ENCODE data around the gene FAM221A. TPM values are rescaled to one million over a fixed set of nuclear protein-coding genes. Genes with fewer than 3 reads are reported as not detected.

The FAM221A gene
- total RNA-seq, 3 donors from 2014 or later (not counting 1 experiment from before 2014, with no cell fraction given), result 5.7 to 7.4 (median 6.9) TPM

DNA sequence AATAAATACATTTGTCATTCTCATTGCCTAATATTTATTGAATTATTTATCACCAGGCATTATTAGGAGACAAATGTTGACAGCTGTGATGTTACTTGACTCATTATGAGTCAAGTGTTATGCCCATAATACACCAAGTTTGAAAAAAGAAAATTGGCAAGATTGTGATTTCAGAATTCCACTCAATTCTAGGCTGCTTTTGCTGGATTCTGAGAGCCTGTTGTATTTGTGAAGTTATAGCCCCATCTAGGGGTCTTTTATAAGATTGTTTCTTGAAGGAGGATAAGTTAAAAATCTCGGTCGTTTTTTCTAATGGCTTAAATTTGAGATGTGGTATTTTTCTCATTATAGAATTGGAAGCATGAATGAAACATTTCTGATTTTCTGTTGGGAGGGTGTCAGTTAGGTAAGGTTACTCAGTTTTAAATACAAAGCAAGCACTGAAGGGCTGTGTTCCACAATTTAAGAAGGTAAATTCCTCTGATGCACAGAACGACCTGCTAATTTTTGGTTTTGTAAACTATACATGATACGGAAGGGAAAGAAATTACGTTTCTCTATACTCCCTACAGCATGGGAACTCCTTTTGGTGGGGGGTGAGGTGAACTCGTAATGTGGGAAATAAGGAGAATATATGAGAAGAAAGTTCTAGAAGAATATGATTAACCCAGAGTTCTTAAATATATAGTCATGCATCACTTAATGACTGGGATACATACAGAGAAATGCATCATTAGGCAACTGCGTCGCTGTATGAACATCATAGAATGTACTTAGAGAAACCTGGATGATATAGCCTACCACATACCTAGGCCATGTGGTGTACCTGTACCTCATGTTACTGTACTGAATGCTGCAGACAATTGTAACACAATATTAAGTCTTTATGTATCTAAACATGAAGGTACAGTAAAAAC is 32.6 kb downstream of the FAM221A start:
- no peaks in the 10 kb centered on the region for H3K36me3 Mint-ChIP-seq
- no peak overlapping the region for H3K27ac Mint-ChIP-seq
- DNase-seq, result peak in 1 of 2 donors; percentile 72
- Histone ChIP-seq H3K27me3 (ENCODE audit: control insufficient read depth, insufficient read depth, low read length) (peaks cover 2% of the 10 kb centered on the region), H3K36me3 (ENCODE audit: control insufficient read depth, insufficient read depth, low read length) (no peaks in the 10 kb centered on the region), H3K4me3 (ENCODE audit: low read length) (no peak overlapping the region), H3K9me3 (ENCODE audit: control insufficient read depth, insufficient read depth, low read length) (no peaks in the 10 kb centered on the region), H3K4me1 (ENCODE audit: control insufficient read depth, insufficient read depth, low read length) (no peaks in the 10 kb centered on the region), H3K27ac (ENCODE audit: low read length) (no peak overlapping the region)
- H3K4me3 Mint-ChIP-seq, result no peak overlapping the region
- peaks cover 0 to 5% of the 10 kb centered on the region in 2 donors for H3K4me1 Mint-ChIP-seq
- TF ChIP-seq, protein P1, sequence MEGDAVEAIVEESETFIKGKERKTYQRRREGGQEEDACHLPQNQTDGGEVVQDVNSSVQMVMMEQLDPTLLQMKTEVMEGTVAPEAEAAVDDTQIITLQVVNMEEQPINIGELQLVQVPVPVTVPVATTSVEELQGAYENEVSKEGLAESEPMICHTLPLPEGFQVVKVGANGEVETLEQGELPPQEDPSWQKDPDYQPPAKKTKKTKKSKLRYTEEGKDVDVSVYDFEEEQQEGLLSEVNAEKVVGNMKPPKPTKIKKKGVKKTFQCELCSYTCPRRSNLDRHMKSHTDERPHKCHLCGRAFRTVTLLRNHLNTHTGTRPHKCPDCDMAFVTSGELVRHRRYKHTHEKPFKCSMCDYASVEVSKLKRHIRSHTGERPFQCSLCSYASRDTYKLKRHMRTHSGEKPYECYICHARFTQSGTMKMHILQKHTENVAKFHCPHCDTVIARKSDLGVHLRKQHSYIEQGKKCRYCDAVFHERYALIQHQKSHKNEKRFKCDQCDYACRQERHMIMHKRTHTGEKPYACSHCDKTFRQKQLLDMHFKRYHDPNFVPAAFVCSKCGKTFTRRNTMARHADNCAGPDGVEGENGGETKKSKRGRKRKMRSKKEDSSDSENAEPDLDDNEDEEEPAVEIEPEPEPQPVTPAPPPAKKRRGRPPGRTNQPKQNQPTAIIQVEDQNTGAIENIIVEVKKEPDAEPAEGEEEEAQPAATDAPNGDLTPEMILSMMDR (IDR thresholded peaks at IDR 0.05), result peak; percentile 71
- no peaks in the 10 kb centered on the region for H3K9me3 Mint-ChIP-seq
- ATAC-seq, result no peak
- WGBS (ENCODE audit: insufficient coverage), result 44% methylated on average over 4 of the region's 8 CpGs
- intact Hi-C loops (cut with micrococcal nuclease), result loop anchor here (1.0 kb wide), 3 partner anchors 142 to 439 kb away; no protein-coding TSS in a partner anchor
- H3K27me3 Mint-ChIP-seq (ENCODE audit: low read depth in 2 of 2), result peaks cover 0 to 5% of the 10 kb centered on the region in 2 donors

DNA sequence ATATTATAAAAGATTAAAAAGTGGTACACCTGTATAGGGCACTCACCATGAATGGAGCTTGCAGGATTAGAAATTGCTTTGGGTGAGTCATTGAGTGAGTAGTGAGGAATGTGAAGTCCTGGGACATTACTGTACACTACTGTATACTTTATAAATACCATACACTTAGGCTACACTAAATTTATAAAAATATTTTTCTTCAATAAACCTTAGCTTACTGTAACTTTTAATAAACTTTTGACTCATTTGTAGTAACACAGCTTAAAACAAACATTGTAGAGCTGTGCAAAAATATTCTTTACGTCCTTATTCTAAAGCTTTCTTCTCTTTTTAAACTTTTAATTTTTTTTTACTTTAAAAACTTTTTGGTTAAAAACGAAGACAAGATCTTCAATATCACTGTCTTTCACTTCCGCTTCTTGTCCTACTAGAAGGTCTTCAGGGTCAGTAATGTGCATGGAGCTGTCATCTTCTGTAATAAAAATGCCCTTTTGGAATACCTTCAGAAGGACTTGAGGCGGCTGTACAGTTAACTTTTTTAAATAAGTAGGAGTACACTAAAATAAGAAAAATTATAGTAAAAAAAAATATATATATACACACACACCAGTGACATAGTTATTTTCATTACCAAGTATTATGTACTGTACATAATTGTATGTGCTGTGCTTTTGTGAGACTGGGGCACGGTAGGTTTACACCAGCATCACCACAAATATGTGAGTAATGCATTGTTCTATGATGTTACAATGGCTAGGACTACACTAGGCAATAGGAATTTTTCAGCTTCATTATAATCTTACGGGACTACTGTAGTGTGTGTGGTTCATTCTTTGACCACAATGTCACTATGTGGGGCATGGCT is 33.5 kb downstream of the FAM221A start:
- Histone ChIP-seq H3K27me3 (ENCODE audit: control insufficient read depth, insufficient read depth, low read length) (peaks cover 2% of the 10 kb centered on the region), H3K4me1 (ENCODE audit: control insufficient read depth, insufficient read depth, low read length) (no peaks in the 10 kb centered on the region), H3K4me3 (ENCODE audit: low read length) (no peak overlapping the region), H3K27ac (ENCODE audit: low read length) (no peak overlapping the region), H3K9me3 (ENCODE audit: control insufficient read depth, insufficient read depth, low read length) (no peaks in the 10 kb centered on the region), H3K36me3 (ENCODE audit: control insufficient read depth, insufficient read depth, low read length) (no peaks in the 10 kb centered on the region)
- TF ChIP-seq, protein P1 (IDR thresholded peaks at IDR 0.05), result no peak
- Mint-ChIP-seq H3K4me3 (no peak overlapping the region), H3K9me3 (no peaks in the 10 kb centered on the region), H3K27me3 (ENCODE audit: low read depth in 2 of 2) (peaks cover 0 to 5% of the 10 kb centered on the region in 2 donors), H3K36me3 (no peaks in the 10 kb centered on the region), H3K27ac (no peak overlapping the region), H3K4me1 (peaks cover 0 to 5% of the 10 kb centered on the region in 2 donors)
- intact Hi-C loops (cut with micrococcal nuclease), result no loop called here
- ATAC-seq (no peak), DNase-seq (no peak)
- 79% methylated on average over 3 of the region's 6 CpGs for WGBS (ENCODE audit: insufficient coverage)

DNA sequence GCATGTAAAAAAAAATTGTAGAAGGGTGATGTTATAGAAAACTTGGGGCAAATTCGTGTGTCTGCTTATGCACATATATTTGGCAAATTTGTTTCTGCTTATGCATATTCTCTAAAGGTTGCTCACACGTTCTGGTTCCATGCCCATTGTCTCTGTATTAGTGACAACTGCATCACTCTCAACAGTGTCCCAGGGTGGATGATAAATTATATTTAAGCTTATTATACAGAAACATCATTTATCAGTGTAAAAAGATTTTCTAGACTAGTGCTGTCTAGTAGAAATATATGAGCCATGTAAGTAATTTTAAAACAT is 34.1 kb downstream of the FAM221A start:
- TF ChIP-seq, protein P1 (IDR thresholded peaks at IDR 0.05), result no peak
- no peak overlapping the region for H3K4me3 ChIP-seq (ENCODE audit: low read length)
- peaks cover 2% of the 10 kb centered on the region for H3K27me3 ChIP-seq (ENCODE audit: control insufficient read depth, insufficient read depth, low read length)
- DNase-seq (no peak), ATAC-seq (no peak)
- H3K9me3 Mint-ChIP-seq, result no peaks in the 10 kb centered on the region
- H3K36me3 Mint-ChIP-seq, result no peaks in the 10 kb centered on the region
- intact Hi-C loops (cut with micrococcal nuclease), result no loop called here
- H3K27ac Mint-ChIP-seq, result no peak overlapping the region
- WGBS (ENCODE audit: insufficient coverage), result 56% methylated on average over 1 of the region's 2 CpGs
- H3K27ac ChIP-seq (ENCODE audit: low read length), result no peak overlapping the region
- H3K4me3 Mint-ChIP-seq, result no peak overlapping the region
- no peaks in the 10 kb centered on the region for H3K9me3 ChIP-seq (ENCODE audit: control insufficient read depth, insufficient read depth, low read length)
- H3K27me3 Mint-ChIP-seq (ENCODE audit: low read depth in 2 of 2), result peaks cover 0 to 5% of the 10 kb centered on the region in 2 donors
- H3K4me1 Mint-ChIP-seq, result peaks cover 0 to 5% of the 10 kb centered on the region in 2 donors
- no peaks in the 10 kb centered on the region for H3K36me3 ChIP-seq (ENCODE audit: control insufficient read depth, insufficient read depth, low read length)
- no peaks in the 10 kb centered on the region for H3K4me1 ChIP-seq (ENCODE audit: control insufficient read depth, insufficient read depth, low read length)

All from natural killer cell (primary cell).